Esophagus squamous epithelium (tissue), 5 donors: ENCODE measurements around the gene TAS2R43. TPM values are rescaled to one million over a fixed set of nuclear protein-coding genes. Genes with fewer than 3 reads are reported as not detected.

ENCODE experiments used
- DNase-seq: peaks from one replicate; lab custom pipeline; 2025; lab: John Stamatoyannopoulos, UW
- H3K27ac ChIP-seq, 4 donors: fragments of 200-600 bp; sonication (generic); one replicate each; pipeline ENCODE4 v1.5.1; 2016 to 2019; ENCODE audit warnings: mild to moderate bottlenecking in 1 of 4
- H3K27me3 ChIP-seq, 4 donors: fragments of 200-600 bp; sonication (generic); 1 replicate in 3 of 4; 2 replicates in 1 of 4; pipeline versions ENCODE4 v1.5.1 to v1.6.0; 2017 to 2021; ENCODE audit warnings: antibody characterized with exemption in 1 of 4
- H3K36me3 ChIP-seq, 3 donors: fragments of 200-600 bp; sonication (generic); one replicate each; pipeline ENCODE4 v1.5.1; 2016 to 2019
- H3K4me1 ChIP-seq, 3 donors: fragments of 200-600 bp; sonication (generic); one replicate each; pipeline ENCODE4 v1.5.1; 2017 to 2019
- H3K4me3 ChIP-seq, 4 donors: fragments of 200-600 bp; sonication (generic); 1 replicate in 3 of 4; 2 replicates in 1 of 4; pipeline ENCODE4 v1.5.1; 2016 to 2019; ENCODE audit warnings: mild to moderate bottlenecking in 2 of 4, moderate library complexity in 1 of 4
- H3K9me3 ChIP-seq, 3 donors: fragments of 200-600 bp; sonication (generic); one replicate each; pipeline ENCODE4 v1.5.1; 2016 to 2019
- CTCF ChIP-seq, 6 experiments: fragments of 450-650 bp in 4 of 6; fragments of 200-600 bp in 2 of 6; sonication (generic) in 2 of 6; IDR thresholded peaks; one replicate each; pipeline ENCODE4 v1.5.1; 2016 to 2019; ENCODE audit warnings: antibody characterized with exemption in 6 of 6, mild to moderate bottlenecking in 4 of 6, moderate library complexity in 4 of 6
- POLR2A ChIP-seq, 4 donors: fragments of 450-650 bp; IDR thresholded peaks; one replicate each; pipeline ENCODE4 v1.6.1; 2017; ENCODE audit warnings: antibody characterized with exemption in 4 of 4, mild to moderate bottlenecking in 4 of 4, moderate library complexity in 3 of 4
- WGBS, 2 donors: methylation state at CpG; one replicate each; pipeline ENCODE4 v1.1.5; 2018; 5-methylcytosine and 5-hydroxymethylcytosine counted together
- intact Hi-C: fragments of 100-400 bp; cut with DNase I; formaldehyde crosslinking; loops from one replicate; pipeline ENCODE4 v1.15.0; 2022
- total RNA-seq, 4 donors: library from RNA; depleted of rRNA; stranded (reverse); fragments of >200 nt; gene quantifications; one replicate each; pipeline ENCODE4 v1.1.0, GENCODE V29; 2016
- donor health status: DM: yes; HTN: yes; CAD: no.

The TAS2R43 gene
- 1 to 10 TPM in 2 of 4 donors, not detected in 2; 2.2 to 4.8 TPM for total RNA-seq

GRCh38 chr12:11092128-11092527, at the start of gene TAS2R43:
Gene TAS2R43, minus strand, starts transcription at chr12:11092313. Its CDS starts 84 bp downstream, at chr12:11092229.
- Histone ChIP-seq H3K36me3 (no peaks in the 10 kb centered on the region), H3K4me1 (no peaks in the 10 kb centered on the region), H3K4me3 (no peak within 1 kb of the TSS), H3K9me3 (no peaks in the 10 kb centered on the region), H3K27me3 (no peaks in the 10 kb centered on the region), H3K27ac (no peak within 1 kb of the TSS)
- TF ChIP-seq POLR2A (IDR thresholded peaks at IDR 0.05) (no peak), CTCF (IDR thresholded peaks at IDR 0.05) (no peak)
- WGBS, 2 donors: 86 to 94% methylated on average over 6 of the region's 6 CpGs
- no peak for DNase-seq
- intact Hi-C loops: loop anchor here (5.0 kb wide), 1 partner anchor 55 kb away; no protein-coding TSS in a partner anchor

GRCh38 chr12:11136075-11136474, 44.0 kb upstream of the TAS2R43 start:
- 43 to 58% methylated on average over 2 of the region's 2 CpGs for WGBS, 2 donors
- Histone ChIP-seq H3K9me3 (no peaks in the 10 kb centered on the region), H3K27ac (no peak overlapping the region), H3K36me3 (no peaks in the 10 kb centered on the region), H3K4me3 (no peak overlapping the region), H3K4me1 (peaks cover 0 to 11% (median 0%) of the 10 kb centered on the region in 3 donors), H3K27me3 (no peaks in the 10 kb centered on the region)
- TF ChIP-seq POLR2A (IDR thresholded peaks at IDR 0.05): no peak
- TF ChIP-seq CTCF (IDR thresholded peaks at IDR 0.05): no peak
- DNase-seq: no peak
- intact Hi-C loops: no loop called here

- 67 to 74% methylated on average over 3 of the region's 3 CpGs for WGBS, 2 donors
- no peak for DNase-seq
- TF ChIP-seq POLR2A (IDR thresholded peaks at IDR 0.05): no peak
- TF ChIP-seq CTCF (IDR thresholded peaks at IDR 0.05): no peak
- H3K4me3 ChIP-seq: no peak within 1 kb of the TSS
- no peaks in the 10 kb centered on the region for H3K36me3 ChIP-seq
- H3K4me1 ChIP-seq: peaks cover 0 to 11% (median 0%) of the 10 kb centered on the region in 3 donors
- intact Hi-C loops: no loop called here
- H3K27ac ChIP-seq: no peak within 1 kb of the TSS
- H3K27me3 ChIP-seq: no peaks in the 10 kb centered on the region
- no peaks in the 10 kb centered on the region for H3K9me3 ChIP-seq
Observed at GRCh38 chr12:11134305-11134704, 42.2 kb upstream of the TAS2R43 start, which contains the start of gene TAS2R30. Gene TAS2R30, minus strand, starts transcription at chr12:11134644. Its CDS starts 400 bp downstream, at chr12:11134244.

GRCh38 chr12:11133816-11134215, 41.7 kb upstream of the TAS2R43 start:
- TF ChIP-seq CTCF (IDR thresholded peaks at IDR 0.05) (no peak), POLR2A (IDR thresholded peaks at IDR 0.05) (no peak)
- no peaks in the 10 kb centered on the region for H3K36me3 ChIP-seq
- H3K4me3 ChIP-seq: no peak overlapping the region
- no peaks in the 10 kb centered on the region for H3K9me3 ChIP-seq
- no peaks in the 10 kb centered on the region for H3K27me3 ChIP-seq
- intact Hi-C loops: no loop called here
- no peak for DNase-seq
- WGBS, 2 donors: 34 to 65% methylated on average over 2 of the region's 2 CpGs
- H3K27ac ChIP-seq: no peak overlapping the region
- peaks cover 0 to 11% (median 0%) of the 10 kb centered on the region in 3 donors for H3K4me1 ChIP-seq

- TF ChIP-seq CTCF (IDR thresholded peaks at IDR 0.05) (no peak), POLR2A (IDR thresholded peaks at IDR 0.05) (no peak)
- H3K9me3 ChIP-seq: no peaks in the 10 kb centered on the region
- no peak overlapping the region for H3K4me3 ChIP-seq
- H3K27me3 ChIP-seq: no peaks in the 10 kb centered on the region
- no peak for DNase-seq
- no peaks in the 10 kb centered on the region for H3K36me3 ChIP-seq
- intact Hi-C loops: no loop called here
- WGBS, 2 donors: 97 to 100% methylated on average over 1 to 2 of the region's 2 CpGs
- no peak overlapping the region for H3K27ac ChIP-seq
- peaks cover 0 to 11% (median 0%) of the 10 kb centered on the region in 3 donors for H3K4me1 ChIP-seq
Observed at GRCh38 chr12:11133162-11133561, 41.0 kb upstream of the TAS2R43 start.
